ENCODE measurements around the gene PSMD5.

PSMD5 gene

GRCh38 chr9:120842685-120843485, at the start of gene PSMD5:
TSS of gene PSMD5 (minus strand) at chr9:120842922. CDS start at chr9:120842909, 13 bp downstream.
- peak; percentile 100 for DNase-seq (ENCODE audit: low read depth)

GRCh38 chr9:120891884-120892747, 49.4 kb upstream of the PSMD5 start:
- DNase-seq (ENCODE audit: low read depth) = no peak

DNA sequence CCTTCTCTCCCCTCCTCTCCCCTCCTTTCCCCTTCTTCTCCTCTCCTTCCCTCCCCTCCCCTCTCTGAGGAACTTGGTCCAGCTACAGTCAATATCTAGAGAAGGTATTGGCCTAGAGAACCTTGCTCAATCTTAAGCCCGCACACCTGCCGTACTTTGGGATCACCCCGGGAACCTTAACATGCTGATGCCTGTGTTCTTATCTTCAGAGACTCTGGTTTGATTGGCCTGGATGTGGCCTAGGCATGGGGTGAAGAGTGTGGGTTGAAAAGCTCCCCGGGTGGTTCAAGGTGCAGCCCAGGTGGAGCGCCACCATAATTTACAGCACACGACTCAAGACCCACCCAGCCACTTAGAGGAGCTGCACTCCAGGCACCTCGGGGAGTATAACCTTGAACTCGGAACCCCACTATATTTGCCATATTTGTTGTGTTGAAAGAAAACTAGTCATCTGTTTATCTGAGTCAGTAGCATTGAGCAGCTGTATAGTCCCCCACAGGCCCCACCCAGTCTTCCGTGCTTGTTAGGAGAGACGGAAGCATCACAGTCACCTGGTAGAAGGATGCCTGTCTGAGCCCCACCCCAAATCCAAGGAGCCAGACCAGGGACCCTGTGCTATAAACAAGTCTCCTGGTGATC, 48.6 kb upstream of the PSMD5 start:
- DNase-seq (ENCODE audit: low read depth) = no peak

GRCh38 chr9:120890320-120891244, 47.9 kb upstream of the PSMD5 start:
- DNase-seq (ENCODE audit: low read depth) = no peak

DNA sequence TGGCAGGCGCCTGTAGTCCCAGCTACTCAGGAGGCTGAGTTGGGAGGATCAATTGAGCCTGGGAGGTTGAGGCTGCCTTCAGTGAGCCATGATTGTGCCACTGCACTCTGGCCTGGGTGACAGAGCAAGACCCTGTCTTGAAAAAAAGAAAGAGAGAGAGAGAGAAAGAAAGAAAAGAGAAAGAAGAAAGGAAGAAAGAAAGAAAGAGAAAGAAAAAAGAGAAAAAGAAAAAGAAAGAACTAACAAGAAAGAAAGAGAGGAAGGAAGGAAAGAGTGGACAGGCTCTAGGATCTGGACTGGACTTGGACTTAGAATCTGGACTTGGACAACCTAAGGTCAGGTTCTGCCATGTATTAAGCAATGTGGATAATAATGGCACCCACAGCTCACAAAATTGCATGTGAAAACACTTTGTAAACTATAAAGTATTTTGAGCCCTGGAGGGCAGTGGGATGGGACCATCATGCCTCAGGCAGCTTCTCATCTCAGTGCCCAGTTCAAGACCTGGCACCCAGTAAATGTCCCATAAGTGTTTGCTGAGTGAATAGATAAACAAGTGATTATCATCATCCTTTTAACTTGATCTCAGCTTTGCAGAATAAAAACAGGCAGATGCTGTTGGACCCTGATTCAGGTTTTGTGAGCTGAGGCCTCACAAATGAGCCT, 47.0 kb upstream of the PSMD5 start:
- DNase-seq (ENCODE audit: low read depth) = no peak

DNA sequence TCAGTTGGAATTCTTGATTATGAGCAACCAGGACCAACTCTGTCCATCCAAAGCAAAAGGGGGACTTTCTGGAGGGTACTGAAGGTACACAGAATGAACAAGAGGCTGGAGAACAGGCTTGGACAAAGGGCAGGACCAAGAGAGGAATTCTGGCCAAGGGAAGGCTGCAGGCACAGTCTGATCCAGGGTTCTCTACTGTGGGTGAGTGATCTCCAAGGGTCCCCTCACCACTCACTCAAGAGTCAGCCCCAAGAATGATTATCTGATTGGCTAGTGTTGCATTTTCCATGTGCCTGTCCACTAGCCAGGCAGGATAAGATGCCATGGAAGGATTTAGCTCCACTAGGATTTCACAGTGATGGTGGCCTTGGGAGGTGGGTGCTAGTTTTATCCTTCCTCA, 45.9 kb upstream of the PSMD5 start:
- DNase-seq (ENCODE audit: low read depth) = no peak

DNA sequence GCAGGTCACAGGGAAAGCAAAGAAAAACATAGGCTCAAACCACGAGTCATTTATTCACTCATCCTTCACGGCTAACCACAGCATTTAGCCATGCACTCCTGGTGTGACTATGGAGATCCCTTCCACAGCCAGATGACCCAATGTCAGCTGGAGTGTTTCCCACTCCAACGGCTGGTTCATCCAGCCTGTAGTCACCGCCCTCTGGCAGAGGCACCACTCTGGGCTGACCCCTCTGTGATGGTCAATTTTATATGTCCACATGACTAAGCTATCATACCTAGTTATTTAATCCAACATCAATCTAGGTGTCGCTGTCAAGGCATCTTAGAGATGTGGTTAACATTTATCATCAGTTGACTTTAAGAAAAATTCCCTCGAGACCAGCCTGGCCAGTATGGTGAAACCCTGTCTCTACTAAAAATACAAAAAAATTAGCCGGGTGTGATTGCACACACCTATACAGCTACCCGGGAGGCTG, 43.8 kb upstream of the PSMD5 start:
- DNase-seq (ENCODE audit: low read depth) = peak; percentile 23

- no peak for DNase-seq (ENCODE audit: low read depth)
Observed at GRCh38 chr9:120885958-120886357, 43.2 kb upstream of the PSMD5 start.

- DNase-seq (ENCODE audit: low read depth) = no peak
Observed at GRCh38 chr9:120885457-120885856, 42.7 kb upstream of the PSMD5 start.

GRCh38 chr9:120883608-120883996, 40.9 kb upstream of the PSMD5 start:
- no peak for DNase-seq (ENCODE audit: low read depth)

DNA sequence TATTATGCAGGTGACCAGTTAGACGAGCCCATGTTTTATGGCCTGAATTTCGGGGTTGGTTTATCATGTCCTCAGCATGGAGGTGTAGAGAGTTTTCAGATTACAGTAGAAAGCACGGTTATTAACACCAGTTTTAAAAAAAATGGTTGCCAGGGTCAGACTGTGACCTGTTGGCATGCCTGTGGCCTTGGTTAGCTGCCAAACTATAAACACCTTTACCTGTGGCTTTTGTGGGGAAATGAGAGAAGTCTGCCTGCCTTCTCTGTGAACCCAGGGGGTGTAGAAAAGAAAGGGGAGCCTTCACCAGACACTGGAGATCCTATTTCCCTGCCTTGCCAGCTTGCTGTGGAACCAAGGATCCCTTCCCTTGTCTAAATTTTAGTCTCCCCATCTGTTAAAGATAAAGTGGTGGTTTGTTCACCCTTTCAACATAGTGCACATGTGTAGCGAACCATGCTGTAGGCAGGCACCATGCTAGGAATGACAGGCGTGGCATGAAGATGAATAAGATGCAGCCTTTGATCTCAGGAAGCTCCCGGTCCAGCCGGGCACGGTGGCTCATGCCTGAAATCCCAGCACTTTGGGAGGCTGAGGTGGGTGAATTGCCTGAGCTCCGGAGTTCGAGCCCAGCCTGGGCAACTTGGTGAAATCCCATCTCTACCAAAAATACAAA, 40.3 kb upstream of the PSMD5 start:
- DNase-seq (ENCODE audit: low read depth) = no peak

DNA sequence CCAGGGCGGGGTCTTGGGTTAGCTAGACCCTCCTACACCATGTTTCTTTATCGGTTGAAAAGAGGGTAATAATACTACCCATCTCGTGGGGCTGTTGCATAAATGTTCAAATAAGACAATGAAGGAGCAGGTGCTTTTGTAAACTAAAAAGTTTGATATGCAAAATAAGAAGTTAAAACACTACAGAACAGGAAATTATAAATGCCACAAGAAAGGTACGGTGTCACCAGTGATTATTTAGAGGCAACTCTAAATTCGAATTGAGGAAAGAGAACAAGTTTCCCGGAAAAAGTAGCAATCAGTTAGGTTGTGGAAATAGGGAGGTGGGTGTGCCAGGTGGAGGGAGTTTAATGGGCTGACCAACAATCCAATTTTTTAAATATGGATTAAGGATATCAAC, 36.7 kb upstream of the PSMD5 start:
- no peak for DNase-seq (ENCODE audit: low read depth)

DNA sequence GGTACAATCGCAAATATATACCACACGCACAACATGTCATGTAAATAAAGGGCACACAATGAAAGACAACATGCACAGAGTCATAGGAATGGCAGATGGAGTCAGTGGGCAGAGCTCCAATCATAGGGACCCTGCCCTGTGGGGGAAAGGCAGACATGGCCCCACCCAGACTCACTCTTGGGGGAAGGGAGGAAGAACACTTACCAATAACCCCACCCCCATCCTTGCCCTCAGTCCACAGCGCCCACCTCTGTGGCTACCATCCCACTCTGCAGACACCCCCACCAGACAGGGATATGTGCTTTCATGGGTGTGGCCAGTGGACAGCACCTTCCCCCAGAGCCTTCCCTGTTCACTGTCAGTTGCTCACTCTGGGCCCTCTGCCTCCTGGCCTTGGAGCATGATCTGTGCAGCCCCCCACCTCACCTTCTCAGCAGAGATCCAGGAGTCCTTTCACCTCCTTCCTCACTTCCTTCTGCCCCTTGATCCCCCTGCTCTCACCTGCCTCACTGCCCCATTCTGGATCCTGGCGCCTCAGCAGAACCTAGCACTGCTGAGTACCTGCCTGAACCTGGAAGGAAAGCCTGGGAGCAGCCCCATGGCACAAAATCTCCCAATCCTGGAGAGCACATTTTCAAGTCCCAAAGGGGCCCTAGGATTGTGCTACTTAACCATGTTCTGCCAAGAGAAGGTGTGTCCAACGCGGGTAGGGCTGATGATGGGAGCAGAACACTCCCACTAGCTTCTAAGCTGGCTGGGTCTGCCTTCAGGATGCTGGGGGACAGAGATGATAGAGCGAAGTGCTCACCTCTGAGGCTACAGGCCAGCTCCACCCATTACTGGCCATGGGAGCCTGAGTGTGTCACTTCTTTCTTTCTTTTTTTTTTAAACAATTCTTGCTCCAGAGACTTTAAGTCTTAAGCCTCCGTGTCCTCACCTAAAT, 35.7 kb upstream of the PSMD5 start:
- no peak for DNase-seq (ENCODE audit: low read depth)

GRCh38 chr9:120877276-120878034, 34.7 kb upstream of the PSMD5 start:
- peak; percentile 56 for DNase-seq (ENCODE audit: low read depth)

DNA sequence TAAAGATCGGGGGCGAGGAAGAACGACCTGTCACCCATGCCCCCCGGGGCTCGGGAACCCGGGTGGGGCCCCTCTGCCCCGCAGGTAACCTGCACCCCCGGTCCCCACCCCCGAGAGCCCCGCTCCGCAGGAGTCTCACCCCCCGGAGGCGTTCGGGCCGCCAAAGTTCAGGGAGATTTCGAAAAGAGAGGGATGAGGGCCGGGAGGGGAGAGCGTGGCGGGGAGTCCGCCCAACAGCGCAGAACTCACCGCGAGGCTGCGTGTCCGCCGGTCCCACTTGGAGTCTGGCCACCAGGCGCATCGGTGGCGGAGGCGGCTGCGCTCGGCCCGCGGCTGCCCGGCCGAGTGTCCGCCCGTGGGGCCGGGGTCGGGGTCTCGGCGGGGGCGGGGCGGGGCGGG, 34.1 kb upstream of the PSMD5 start, which contains the start of gene PHF19:
TSS of gene PHF19 (minus strand) at position 347 of the 399 bp plus-strand sequence. CDS start 2,447 bp downstream, outside the sequence.
- DNase-seq (ENCODE audit: low read depth) = peak; percentile 52

GRCh38 chr9:120875954-120876841, 33.5 kb upstream of the PSMD5 start:
- DNase-seq (ENCODE audit: low read depth) = peak; percentile 92

DNA sequence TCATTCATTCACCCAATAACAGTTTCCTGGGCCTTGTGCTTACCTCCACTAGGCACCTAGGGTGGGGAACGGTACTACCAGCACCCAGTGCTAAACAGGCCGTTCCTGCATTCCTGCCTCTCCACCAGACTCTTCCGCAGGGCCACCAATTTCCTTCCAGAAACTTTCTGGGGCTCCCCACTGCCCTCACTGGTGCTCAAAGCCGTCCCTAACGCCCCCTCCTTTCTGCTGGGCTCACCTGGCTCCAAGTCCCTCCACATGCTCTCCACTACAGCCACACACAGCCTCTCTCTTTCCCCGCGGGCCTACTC, 32.9 kb upstream of the PSMD5 start:
- DNase-seq (ENCODE audit: low read depth) = no peak

Measured in iris pigment epithelial cell (primary cell).